GM12801 (cell line): ENCODE results near the gene KRIT1.

Experiments
- TF ChIP-seq, protein P1 (sequence below): IDR thresholded peaks from one replicate; pipeline ENCODE4 v1.5.1; 2011; ENCODE audit warnings: control low read depth; ENCODE audit not compliant: insufficient read length; ENCODE audit errors: extremely low read depth

KRIT1 gene

DNA sequence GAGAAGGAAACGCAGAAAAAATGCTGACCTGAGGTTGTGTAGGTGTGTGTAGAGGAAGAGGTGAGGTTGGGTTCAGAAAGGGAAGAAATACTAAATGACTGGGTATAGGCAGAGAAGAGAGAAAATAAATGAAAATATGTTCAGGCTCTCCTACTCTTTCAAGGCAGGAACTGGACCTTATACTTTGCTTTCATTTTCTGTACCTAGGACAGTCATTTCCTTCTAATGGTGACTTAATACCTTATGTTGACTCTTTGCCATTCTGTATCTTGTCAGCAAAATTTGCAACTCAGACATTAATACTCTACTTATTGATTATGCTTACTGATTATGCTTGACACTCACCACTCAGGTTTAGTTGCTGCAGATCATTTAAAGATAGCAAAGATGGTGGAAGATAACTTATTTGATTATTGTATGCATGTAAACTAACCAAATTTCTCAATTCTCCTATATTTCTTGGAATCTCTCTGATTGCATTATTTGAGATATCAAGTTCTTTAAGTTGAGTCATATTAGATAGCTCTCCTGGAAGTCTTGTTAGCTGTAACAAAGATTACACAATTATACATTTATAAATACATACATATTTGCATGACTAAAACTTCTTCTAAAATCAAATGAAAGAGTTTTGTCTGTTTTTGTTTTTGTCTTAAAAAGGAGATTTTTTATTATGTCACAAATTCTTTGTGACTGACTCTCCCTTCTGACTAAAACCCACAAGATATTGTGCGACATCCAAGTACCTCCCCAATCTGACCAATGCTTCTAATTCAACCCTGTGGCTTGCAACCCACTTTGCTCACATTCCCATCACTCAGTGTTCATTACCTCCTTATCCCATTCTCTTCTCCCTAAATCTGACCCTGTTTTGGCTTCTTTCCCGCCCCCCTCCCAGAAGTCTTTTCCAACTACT, 86.8 kb downstream of the KRIT1 start:
- TF ChIP-seq, protein P1, sequence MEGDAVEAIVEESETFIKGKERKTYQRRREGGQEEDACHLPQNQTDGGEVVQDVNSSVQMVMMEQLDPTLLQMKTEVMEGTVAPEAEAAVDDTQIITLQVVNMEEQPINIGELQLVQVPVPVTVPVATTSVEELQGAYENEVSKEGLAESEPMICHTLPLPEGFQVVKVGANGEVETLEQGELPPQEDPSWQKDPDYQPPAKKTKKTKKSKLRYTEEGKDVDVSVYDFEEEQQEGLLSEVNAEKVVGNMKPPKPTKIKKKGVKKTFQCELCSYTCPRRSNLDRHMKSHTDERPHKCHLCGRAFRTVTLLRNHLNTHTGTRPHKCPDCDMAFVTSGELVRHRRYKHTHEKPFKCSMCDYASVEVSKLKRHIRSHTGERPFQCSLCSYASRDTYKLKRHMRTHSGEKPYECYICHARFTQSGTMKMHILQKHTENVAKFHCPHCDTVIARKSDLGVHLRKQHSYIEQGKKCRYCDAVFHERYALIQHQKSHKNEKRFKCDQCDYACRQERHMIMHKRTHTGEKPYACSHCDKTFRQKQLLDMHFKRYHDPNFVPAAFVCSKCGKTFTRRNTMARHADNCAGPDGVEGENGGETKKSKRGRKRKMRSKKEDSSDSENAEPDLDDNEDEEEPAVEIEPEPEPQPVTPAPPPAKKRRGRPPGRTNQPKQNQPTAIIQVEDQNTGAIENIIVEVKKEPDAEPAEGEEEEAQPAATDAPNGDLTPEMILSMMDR: no peak

DNA sequence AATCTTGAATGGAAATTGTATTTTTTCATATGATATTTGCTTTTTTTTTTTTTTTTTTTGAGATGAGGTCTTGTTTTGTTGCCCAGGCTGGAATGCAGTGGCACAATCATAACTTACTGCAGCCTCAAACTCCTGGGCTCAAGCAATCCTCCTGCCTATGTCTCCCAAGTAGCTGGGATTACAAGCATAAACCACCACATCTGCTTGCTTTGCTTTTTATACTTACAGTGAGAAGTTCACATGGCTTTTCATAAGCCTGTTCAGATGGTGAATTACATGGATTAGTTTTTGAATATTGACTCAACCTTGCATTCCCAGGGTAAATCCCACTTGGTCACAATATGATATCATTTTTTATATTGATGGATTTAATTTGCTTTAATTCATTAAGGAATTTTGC, 88.7 kb downstream of the KRIT1 start:
- TF ChIP-seq, protein P1: no peak

DNA sequence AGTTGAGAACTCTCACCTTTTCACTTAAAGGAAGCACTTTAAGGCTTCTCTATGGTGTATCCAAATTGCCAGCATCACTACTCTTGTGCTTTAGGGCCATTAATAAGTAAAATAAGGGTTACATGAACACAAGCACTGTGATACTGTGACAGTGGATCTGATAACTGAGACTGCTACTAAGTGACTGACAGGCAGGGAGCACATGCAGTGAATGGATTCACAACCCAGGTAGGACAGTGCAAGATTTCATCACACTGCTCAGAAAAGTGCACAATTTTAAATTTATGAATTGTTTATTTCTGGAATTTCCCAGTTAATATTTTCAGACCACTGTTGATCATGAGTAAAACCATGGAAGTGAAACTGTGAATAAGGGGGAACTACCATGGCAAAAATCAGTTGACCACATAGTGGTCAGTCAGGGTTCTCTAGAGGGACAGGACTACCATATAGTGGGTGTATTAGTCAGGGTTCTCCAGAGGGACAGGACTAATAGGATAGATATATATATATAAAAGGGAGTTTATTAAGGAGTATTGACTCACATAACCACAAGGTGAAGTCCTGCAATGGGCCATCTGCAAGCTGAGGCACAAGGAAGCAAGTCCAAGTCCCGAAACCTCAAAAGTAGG, 90.5 kb downstream of the KRIT1 start:
- TF ChIP-seq, protein P1: no peak

DNA sequence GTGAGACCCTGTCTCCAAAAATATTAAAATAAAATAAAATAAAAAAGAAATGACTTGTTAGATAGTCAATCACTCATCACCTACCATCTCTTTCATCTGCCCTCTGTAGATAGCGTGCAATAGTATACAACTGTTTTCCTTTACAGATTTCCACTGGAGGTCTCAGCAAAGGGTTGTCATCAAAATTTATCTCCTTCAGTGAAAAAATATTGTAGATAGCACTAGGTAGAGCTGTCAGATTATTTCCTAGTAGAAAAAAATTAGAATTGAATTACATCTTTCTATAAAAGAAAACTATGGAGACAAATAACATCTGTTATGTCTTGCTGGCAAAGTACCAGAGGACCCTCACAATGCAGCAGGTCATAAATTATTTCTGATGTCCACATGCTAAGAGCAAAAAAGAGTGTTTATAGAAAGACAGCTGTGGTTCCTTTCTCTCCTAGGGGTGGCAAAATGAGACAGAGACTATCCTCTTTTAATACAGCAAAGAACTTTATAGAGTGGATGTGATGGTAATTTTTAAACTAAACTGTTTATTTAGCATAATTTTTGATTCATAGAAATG, 95.2 kb downstream of the KRIT1 start:
- TF ChIP-seq, protein P1: no peak

DNA sequence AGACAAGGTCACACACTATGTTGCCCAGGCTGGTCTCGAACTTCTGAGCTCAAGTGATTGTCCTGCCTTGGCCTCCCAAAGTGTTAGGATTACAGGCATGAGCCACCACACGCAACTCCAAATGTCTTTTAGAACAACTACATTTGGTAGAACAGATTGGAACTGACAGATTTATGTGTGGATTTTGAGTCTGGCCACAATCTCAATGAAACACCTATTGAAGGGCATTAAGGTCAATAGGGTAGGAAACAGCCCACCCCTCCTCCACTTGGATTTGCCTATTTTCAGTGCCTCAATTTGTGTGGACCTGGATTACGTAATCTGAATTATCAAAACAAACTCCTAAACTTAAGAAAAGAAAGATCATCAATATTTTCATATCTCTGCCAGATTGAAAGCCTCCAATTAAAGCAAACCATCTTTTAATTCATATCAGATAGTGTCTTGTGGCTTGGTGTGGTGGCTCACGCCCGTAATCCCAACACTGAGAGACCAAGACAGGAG, 95.9 kb downstream of the KRIT1 start:
- TF ChIP-seq, protein P1: no peak
